OCI-LY7 (cell line): ENCODE results near the gene MMP15. TPM values are rescaled to one million over a fixed set of nuclear protein-coding genes. Genes with fewer than 3 reads are reported as not detected.

ENCODE experiments used
- BruUV-seq: library from RNA; stranded (reverse); fragments of 400-500 nt; replicated peaks from 2 replicates; lab custom pipeline; 2021; lab: Mats Ljungman, UMichigan
- CTCF ChIA-PET: fragments of 300-600 bp; sonication (Branson Sonifier 250); formaldehyde crosslinking; loops from one replicate; lab custom pipeline; 2022; ENCODE audit warnings: antibody characterized with exemption; ENCODE audit not compliant: unreplicated experiment; lab: Charles Lee
- POLR2A ChIA-PET: fragments of 300-600 bp; sonication (Branson Sonifier 250); formaldehyde crosslinking; loops from one replicate; lab custom pipeline; 2022; ENCODE audit warnings: antibody characterized with exemption; lab: Charles Lee
- DNase-seq: peaks from one replicate; pipeline ENCODE4 v3.0.0-alpha.2; 2015; ENCODE audit warnings: low spot score
- H2AFZ ChIP-seq: fragments of 200-600 bp; sonication (generic), shearing (Covaris generic); 2 replicates; pipeline ENCODE4 v1.6.1; 2014; ENCODE audit warnings: mild to moderate bottlenecking, antibody characterized with exemption, low read length, moderate library complexity
- H3K27ac ChIP-seq: fragments of 200-600 bp; sonication (generic); 2 replicates; pipeline ENCODE4 v1.5.1; 2014; ENCODE audit warnings: mixed run types, low read depth, mild to moderate bottlenecking, moderate library complexity, low read length, inconsistent platforms; ENCODE audit not compliant: poor library complexity, severe bottlenecking
- H3K36me3 ChIP-seq: fragments of 200-600 bp; sonication (generic); 2 replicates; pipeline ENCODE4 v1.6.1; 2014; ENCODE audit warnings: mild to moderate bottlenecking, antibody characterized with exemption, low read length, moderate library complexity, mixed read lengths; ENCODE audit not compliant: insufficient read depth
- H3K4me1 ChIP-seq: fragments of 200-600 bp; sonication (generic); 2 replicates; pipeline ENCODE4 v1.5.1; 2014; ENCODE audit warnings: mild to moderate bottlenecking, low read length; ENCODE audit not compliant: insufficient read depth, poor library complexity, severe bottlenecking
- H3K4me2 ChIP-seq: fragments of 200-600 bp; sonication (generic); 2 replicates; pipeline ENCODE4 v1.6.1; 2014; ENCODE audit warnings: mild to moderate bottlenecking, low read length
- H3K4me3 ChIP-seq: fragments of 200-600 bp; sonication (generic); 2 replicates; pipeline ENCODE4 v1.5.1; 2014; ENCODE audit warnings: mild to moderate bottlenecking, low read depth, low read length; ENCODE audit not compliant: poor library complexity, severe bottlenecking
- H3K79me2 ChIP-seq: fragments of 200-600 bp; sonication (generic); 2 replicates; pipeline ENCODE4 v1.6.1; 2016; ENCODE audit warnings: low read depth, mild to moderate bottlenecking, low read length, moderate library complexity, mixed read lengths; ENCODE audit not compliant: insufficient read depth
- H3K9me2 ChIP-seq: fragments of 200-600 bp; sonication (generic); 2 replicates; pipeline ENCODE4 v1.6.1; 2016; ENCODE audit warnings: mild to moderate bottlenecking, low read length, mixed read lengths; ENCODE audit not compliant: insufficient read depth
- H3K9me3 ChIP-seq: fragments of 200-600 bp; sonication (generic); 2 replicates; pipeline ENCODE4 v1.6.1; 2014; ENCODE audit warnings: mild to moderate bottlenecking, mixed run types, low read length, mixed read lengths
- H4K20me1 ChIP-seq: fragments of 200-600 bp; sonication (generic); 2 replicates; pipeline ENCODE4 v1.6.1; 2014; ENCODE audit warnings: mild to moderate bottlenecking, antibody characterized with exemption, low read length, moderate library complexity, mixed read lengths; ENCODE audit not compliant: insufficient read depth
- CTCF ChIP-seq: fragments of 200-600 bp; sonication (generic); conservative IDR thresholded peaks from 2 replicates; pipeline ENCODE4 v1.5.1; 2014; ENCODE audit warnings: mild to moderate bottlenecking, antibody characterized with exemption, low read length, moderate library complexity, mixed read lengths
- EZH2phosphoT487 ChIP-seq: fragments of 200-600 bp; sonication (generic); IDR thresholded peaks from 2 replicates; pipeline ENCODE4 v1.6.1; 2018; ENCODE audit warnings: low read depth, borderline replicate concordance, mild to moderate bottlenecking, mixed run types, antibody characterized with exemption, low read length, moderate library complexity, mixed read lengths
- intact Hi-C: fragments of 100-400 bp; cut with micrococcal nuclease; formaldehyde crosslinking; loops from one replicate; pipeline ENCODE4 v1.10.0; 2022; ENCODE audit not compliant: unreplicated experiment
- total RNA-seq, 2 experiments: library from RNA; depleted of rRNA in 1 of 2; stranded (reverse); fragments of >200 nt in 1 of 2; shearing (Covaris generic) in 1 of 2; gene quantifications; 2 replicates each; pipeline ENCODE4 v1.2.3, GENCODE V29; 2014 to 2022

MMP15 gene
- total RNA-seq, 2 experiments from 2014 or later, result 0.21 TPM; not detected in 1

DNA sequence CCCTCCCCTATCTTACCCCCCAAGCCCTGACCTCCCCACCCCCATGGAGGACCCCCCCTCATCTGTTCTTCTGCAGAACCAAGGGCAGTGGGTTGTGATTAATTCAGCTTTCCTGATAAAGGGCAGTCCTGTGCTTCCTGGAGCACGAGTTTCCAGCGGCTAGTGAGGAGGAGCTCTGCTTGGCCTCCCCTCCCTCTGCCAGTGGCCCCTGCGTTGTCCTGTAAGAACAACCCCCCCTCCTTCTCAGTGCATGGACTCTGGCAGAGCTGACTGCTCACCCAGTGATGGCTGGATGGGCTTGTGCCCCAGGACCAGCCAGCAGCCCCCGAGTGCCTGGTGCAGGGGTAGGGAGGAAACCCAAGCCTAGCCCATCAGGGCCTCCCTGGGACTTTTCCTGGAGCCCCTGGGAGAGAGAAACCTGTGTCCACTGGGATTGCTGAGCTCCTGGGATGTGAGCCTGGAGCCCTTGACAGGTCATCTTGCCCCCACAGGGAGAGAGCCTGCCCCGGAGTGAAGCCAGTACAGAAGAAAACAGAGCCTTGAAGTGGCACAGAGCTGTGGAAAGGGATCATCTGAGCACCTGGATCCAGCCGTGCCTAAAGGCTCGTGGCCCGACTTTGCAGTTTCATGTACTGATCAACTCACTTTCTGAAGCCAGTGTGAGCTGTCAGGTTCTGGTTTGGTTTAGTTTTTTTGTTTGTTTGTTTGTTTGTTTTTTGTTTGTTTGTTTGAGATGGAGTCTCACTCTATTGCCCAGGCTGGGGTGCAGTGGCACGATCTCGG lies 26.5 kb downstream of the MMP15 start:
- no TSS peak for BruUV-seq
- no peak for DNase-seq
- ChIA-PET CTCF (no interaction called here), POLR2A (no interaction called here)
- Histone ChIP-seq H3K4me3 (no peak overlapping the region), H3K4me2 (no peak overlapping the region), H3K9me2 (no peaks in the 10 kb centered on the region), H3K36me3 (no peaks in the 10 kb centered on the region), H3K9me3 (no peaks in the 10 kb centered on the region), H3K4me1 (no peaks in the 10 kb centered on the region), H3K79me2 (no peaks in the 10 kb centered on the region), H4K20me1 (no peaks in the 10 kb centered on the region), H2AFZ (no peak overlapping the region), H3K27ac (no peak overlapping the region)
- intact Hi-C loops, result no loop called here
- TF ChIP-seq CTCF, result no peak
- TF ChIP-seq EZH2phosphoT487, result no peak

DNA sequence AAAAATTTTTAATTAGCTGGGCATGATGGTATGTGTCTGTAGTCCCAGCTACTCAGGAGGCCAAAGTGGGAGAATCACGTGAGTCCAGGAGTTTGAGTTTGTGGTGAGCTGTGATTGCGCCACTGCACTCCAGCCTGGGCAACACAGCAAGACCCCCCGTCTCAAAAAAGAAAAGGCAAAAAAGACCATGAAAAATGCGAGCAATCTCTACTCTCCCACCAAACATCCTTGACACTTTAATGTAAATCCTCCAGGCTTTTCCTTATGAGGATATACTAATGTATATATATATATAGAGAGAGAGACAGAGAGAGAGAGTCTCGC lies 28.1 kb downstream of the MMP15 start:
- Histone ChIP-seq H3K4me2 (no peak overlapping the region), H3K4me1 (no peaks in the 10 kb centered on the region), H2AFZ (no peak overlapping the region), H3K4me3 (no peak overlapping the region), H3K27ac (no peak overlapping the region), H3K36me3 (no peaks in the 10 kb centered on the region), H4K20me1 (no peaks in the 10 kb centered on the region), H3K9me3 (no peaks in the 10 kb centered on the region), H3K79me2 (no peaks in the 10 kb centered on the region), H3K9me2 (no peaks in the 10 kb centered on the region)
- CTCF ChIA-PET, result no interaction called here
- intact Hi-C loops, result no loop called here
- BruUV-seq, result no TSS peak
- no peak for DNase-seq
- TF ChIP-seq CTCF, result no peak
- no peak for TF ChIP-seq EZH2phosphoT487
- POLR2A ChIA-PET, result interaction anchor here (0.6 to 1.4 kb wide), 3 partner anchors 11 to 203 kb away, joined by 3 to 10 read pairs (median 3); no protein-coding TSS in a partner anchor

DNA sequence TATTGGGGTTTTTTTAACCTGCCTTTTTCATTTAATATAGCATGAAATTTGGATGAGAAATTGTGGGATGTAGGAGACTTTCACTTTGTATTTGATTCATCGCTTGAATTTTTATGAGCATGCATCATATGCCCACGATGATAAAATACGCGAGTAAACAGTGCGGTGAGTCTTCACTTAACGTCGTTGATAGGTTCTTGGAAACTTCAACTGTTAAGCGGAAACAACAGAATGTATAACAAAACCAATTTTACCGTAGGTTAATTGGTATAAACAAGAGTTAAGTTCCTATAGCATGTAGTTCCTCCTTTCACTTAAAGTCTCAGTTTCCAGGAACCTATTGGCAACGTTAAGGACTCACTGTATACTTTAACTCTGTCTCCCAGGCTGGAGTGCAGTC lies 28.7 kb downstream of the MMP15 start:
- no peaks in the 10 kb centered on the region for H4K20me1 ChIP-seq
- H3K27ac ChIP-seq, result no peak overlapping the region
- H3K4me3 ChIP-seq, result no peak overlapping the region
- no peaks in the 10 kb centered on the region for H3K36me3 ChIP-seq
- ChIA-PET CTCF (no interaction called here), POLR2A (interaction anchor here (0.6 to 1.4 kb wide), 2 partner anchors 19 to 203 kb away, joined by 3 to 10 read pairs; no protein-coding TSS in a partner anchor)
- no peak overlapping the region for H3K4me2 ChIP-seq
- intact Hi-C loops, result no loop called here
- H3K4me1 ChIP-seq, result no peaks in the 10 kb centered on the region
- no peaks in the 10 kb centered on the region for H3K79me2 ChIP-seq
- BruUV-seq, result no TSS peak
- no peak for DNase-seq
- no peak overlapping the region for H2AFZ ChIP-seq
- no peak for TF ChIP-seq CTCF
- TF ChIP-seq EZH2phosphoT487, result no peak
- H3K9me3 ChIP-seq, result no peaks in the 10 kb centered on the region
- H3K9me2 ChIP-seq, result no peaks in the 10 kb centered on the region
